D341Med (cell line): ENCODE measurements around the gene KLHL18.
"Not testable (repeated sequence)": the region's sequence is repeated elsewhere in the genome, so short reads cannot be mapped to it uniquely, and the experiment has no call there.

Source experiments
- DNase-seq: peaks from one replicate; pipeline ENCODE4 v3.0.0; 2012; ENCODE audit warnings: low spot score

KLHL18 gene

GRCh38 chr3:47282424-47283192 is at the start of gene KLHL18, which contains the start of gene KIF9:
KLHL18 (plus strand) TSS chr3:47282944; CDS start chr3:47282966, 22 bp downstream.
KIF9 (minus strand) TSS chr3:47282799; CDS start chr3:47277374, 5,425 bp downstream.
- DNase-seq: peak; percentile 94

GRCh38 chr3:47238017-47238416 is 44.7 kb upstream of the KLHL18 start:
- no peak for DNase-seq

DNA sequence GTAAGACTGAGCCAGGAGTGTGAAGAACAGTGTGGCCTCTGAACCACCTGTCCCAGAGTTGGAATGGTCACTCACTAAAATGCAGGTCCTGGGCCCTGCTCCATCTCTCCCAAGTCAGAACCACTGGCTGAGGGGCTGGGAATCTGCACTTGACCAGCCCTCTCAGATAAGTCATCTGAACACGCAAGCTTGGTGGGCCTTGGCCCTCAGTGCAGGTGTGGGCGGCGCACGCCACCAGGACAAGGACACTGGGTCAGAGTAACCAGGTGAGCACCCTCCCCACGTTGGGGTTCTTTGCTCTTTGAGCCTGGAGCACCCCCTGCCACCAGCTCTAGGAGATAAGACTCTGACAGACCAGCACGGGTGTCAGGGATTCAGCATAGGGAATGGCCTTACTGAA is 42.8 kb upstream of the KLHL18 start:
- no peak for DNase-seq

GRCh38 chr3:47243419-47244147 is 39.2 kb upstream of the KLHL18 start:
- DNase-seq: no peak

DNA sequence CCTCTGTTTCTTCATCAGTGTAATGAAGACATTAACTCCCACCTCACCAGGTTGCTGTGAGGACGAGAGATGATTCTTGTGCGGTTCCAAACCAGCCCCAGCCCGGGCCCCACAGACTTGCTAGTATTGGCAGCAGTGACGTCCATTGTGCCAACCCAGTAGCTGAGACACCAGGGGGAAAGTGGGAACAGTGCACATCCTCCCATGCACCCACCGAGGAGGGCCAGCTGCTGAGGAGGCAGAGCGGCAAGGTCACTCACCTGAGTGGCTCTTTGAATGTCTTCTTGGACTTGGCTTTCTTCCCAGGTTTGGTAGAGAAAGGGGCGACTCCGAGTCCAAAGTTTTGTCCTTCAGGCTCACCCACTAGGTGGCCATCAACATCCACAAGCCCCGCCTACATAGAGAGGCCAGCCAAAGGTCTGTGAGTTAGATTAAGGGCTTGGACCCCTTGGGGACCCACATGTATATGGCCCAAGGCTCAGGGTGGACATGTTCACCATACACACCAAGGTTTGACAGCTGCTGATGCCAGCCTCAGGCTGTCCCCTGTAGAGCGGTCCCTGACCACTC is 38.1 kb upstream of the KLHL18 start:
- DNase-seq: no peak

DNA sequence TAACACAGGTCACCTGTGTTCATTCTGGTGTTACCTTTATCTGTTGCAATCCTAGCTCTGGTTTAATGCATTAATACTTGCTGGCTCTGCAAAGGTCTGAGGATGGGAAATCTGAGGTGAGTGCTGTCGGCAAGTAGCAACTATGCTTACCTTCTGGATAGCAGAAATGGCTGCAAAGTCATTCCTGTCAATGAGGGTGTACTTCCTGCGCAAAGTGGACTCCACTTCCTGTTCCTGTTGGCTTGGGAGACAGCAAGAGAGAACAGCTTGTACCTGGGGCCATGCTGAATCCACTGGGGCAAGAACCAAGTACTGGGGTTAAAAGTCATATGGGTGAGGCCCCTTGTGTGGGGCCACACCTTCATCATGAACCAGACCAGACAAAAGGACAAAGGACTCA is 37.5 kb upstream of the KLHL18 start:
- DNase-seq: no peak

GRCh38 chr3:47247131-47248064 is 35.3 kb upstream of the KLHL18 start:
- DNase-seq: no peak

DNA sequence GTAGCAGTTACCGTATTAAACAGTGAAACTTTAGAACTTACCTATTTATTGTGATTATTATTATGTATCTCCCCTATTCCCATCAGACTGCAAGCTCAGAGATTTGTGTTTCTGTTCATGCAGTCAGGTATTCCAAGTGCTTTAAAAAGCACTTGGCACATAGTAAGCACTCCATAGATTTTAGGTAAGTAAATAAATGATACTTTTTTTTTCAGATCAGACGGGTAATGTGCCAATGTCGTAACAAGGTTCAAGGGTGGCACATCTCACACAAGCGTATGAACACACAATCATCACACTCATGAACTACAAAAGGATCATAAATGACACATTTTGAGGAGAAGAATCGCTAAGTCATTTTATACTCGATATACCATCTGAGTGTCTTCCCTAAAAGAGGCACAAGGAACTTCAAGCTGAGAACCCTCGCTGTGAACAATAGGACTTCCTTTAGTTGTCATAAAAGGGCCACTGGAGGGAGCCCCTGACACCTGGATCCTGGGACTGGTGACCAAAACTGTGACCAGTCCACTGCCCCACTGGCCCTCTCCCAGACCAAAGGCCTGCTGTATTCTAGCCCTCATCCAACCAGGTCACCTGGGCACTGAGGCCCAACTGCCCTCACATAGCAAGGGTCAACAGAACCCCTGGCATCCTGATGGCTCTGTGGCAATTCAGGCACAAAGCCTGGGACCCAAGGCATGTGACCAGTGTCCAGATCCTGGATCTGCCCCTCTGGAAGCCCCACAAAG is 32.3 kb upstream of the KLHL18 start:
- DNase-seq: no peak

DNA sequence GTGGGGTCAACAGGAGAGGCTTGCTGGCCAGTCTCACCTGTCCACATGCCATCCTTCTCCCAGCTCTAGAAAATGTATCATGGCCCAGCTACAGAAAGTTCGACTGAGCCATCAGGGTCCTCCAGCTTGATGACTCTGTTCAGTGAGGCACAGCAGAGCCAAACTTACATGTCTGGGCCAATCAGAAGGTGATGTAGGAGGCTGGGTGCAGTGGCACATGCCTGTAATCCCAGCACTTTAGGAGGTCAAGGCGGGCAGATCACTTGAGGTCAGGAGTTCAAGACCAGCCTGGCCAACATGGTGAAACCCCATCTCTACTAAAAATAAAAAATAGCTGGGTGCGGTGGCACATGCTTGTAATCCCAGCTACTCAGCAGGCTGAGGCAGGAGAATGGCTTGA is 31.7 kb upstream of the KLHL18 start:
- not testable (repeated sequence) for DNase-seq

GRCh38 chr3:47251689-47252088 is 31.1 kb upstream of the KLHL18 start:
- DNase-seq: no peak

- not testable (repeated sequence) for DNase-seq
Measured at GRCh38 chr3:47256331-47256730, 26.4 kb upstream of the KLHL18 start.

DNA sequence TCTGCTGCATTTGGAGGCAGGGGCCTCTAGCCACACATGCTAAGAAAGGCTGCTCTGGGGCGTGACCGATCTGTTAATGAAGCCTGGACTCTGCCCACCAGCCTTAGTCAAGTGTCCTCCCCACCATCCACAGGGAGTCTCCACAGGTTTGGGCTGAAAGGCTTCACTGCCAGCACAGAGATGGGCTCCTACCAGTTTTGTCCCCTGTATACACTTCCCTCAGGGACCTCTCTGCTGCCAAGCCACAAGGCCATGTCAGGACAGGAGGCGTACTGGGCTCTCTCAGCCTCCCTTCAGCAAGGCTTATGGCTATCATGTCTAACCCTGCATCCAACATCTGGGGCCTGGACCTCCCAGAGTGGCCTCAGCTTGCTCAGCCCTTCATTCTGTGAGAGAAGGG is 23.6 kb upstream of the KLHL18 start:
- DNase-seq: peak; percentile 14

DNA sequence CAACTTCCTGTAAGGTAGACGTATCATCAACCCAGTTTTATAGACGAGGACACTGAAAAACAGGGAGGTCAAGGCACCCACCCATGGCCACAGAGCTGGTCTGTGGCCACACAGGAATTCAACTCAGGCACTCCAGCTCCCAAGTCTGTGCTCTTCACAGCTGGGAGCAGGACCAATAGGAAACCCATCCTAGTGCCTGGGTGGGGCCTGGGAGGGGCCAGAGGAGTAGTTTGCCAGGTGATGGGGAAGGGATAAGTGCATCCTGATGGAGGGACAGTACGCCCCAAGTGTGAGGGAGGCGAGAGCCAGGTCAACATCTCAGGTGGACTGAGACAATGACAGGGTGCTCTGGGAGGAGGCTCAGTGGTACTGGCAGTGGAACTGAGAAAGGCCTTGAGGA is 22.1 kb upstream of the KLHL18 start:
- peak; percentile 15 for DNase-seq

DNA sequence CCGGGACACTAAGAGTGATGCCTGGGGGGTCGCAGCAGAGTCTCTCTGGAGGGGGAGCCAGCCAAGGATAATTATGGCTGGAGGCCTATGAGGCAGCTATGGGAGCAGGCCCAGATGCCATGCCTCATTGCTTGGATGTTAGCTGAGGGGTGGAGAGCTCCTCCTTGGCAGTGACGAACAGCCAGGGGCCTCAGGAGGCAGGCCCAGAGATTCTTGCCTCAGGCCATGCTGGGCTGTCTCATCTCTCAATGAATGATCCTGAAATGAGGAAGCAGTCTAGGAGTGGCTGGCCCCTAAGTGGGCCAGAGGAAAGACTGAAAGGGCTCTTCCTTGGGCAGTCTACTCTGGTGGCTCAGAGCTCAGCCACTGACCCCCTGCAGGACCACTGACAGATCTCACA is 21.4 kb upstream of the KLHL18 start:
- peak; percentile 17 for DNase-seq

- no peak for DNase-seq
Measured at GRCh38 chr3:47265008-47265407, 17.7 kb upstream of the KLHL18 start.

DNA sequence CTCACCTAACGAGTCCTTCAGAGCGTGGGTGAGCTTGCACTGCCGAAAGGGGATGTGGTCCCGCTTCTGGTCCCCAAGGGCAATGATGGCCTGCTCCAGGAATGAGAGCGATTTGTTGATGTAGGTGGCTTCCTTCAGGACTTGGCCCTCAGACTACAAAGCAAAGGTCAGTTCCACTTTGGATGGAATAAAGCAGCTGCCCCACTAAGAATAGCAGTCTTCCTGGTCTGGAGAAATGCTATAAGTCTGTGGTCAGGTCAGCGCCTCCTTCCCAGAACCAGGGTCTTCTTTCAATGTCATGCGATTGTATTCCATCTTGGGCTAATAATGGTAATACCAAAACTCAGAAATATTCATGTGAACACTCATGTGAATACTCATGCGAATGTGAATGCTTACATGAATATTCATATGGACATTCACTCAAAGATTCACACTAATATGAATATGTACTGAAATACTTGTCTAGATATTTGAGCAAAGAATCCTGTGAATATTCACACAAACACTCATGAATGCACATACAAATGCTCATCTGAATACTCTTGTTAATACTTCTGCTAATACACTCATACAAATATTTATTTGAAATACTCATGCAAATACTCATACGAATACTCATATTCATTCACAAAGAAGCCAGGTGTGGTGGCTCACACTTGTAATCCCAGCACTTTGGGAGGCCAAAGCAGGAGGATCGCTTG is 16.9 kb upstream of the KLHL18 start:
- DNase-seq: no peak

GRCh38 chr3:47266709-47267489 is 15.8 kb upstream of the KLHL18 start:
- DNase-seq: no peak

DNA sequence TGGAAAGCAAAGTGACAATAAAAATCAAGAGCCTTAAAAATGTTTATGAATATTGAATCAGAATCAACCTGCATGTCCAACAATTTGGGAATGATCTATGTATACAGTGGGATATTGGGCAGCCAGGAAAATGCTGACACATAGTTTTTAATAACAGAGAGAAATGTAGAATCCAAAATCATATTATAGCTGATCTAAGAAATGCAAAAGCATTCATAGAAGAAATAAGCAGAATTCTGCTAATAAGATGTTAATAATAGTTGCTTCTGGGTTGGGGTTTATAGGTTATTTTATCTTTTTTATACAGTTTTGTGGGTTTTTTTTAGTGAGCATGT is 15.3 kb upstream of the KLHL18 start:
- no peak for DNase-seq

DNA sequence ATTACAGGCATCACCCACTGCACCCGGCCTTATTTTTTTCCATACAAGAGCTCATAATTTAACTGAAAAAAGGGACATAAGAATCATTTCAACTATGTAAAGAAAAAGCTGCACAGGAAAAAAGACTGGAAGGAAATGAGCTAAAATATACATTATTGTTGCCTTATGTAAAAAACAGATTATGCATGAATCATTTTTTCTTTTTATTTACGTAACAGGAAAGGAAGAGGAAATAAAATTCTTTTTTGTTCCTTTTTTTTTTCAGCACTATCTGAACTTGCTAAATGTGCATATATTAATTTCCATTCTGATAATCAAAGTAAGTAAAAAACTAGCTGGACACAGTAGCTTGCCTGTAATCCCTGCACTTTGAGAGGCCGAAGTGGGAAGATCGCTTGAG is 12.2 kb upstream of the KLHL18 start:
- DNase-seq: no peak

- no peak for DNase-seq
Measured at GRCh38 chr3:47273564-47273963, 9.2 kb upstream of the KLHL18 start.
